GM21367 (cell line): ENCODE results near the gene DKK3.

Experiments used
- ATAC-seq: cut with Tn5 transposase; IDR thresholded peaks from one replicate; pipeline ENCODE4 v1.9.1; 2021; ENCODE audit not compliant: unreplicated experiment

The DKK3 gene

GRCh38 chr11:11983427-11983826 is 25.0 kb downstream of the DKK3 start:
- ATAC-seq = no peak

GRCh38 chr11:11982975-11983374 is 25.5 kb downstream of the DKK3 start:
- ATAC-seq = no peak

GRCh38 chr11:11982461-11982860 is 26.0 kb downstream of the DKK3 start:
- ATAC-seq = no peak

- ATAC-seq = no peak
These were observed 26.6 kb downstream of the DKK3 start for GRCh38 chr11:11981840-11982239.

- ATAC-seq = no peak
These were observed 27.1 kb downstream of the DKK3 start for GRCh38 chr11:11981364-11981763.

- no peak for ATAC-seq
These were observed 27.6 kb downstream of the DKK3 start for GRCh38 chr11:11980841-11981308.

- no peak for ATAC-seq
These were observed 28.2 kb downstream of the DKK3 start for GRCh38 chr11:11980200-11980599.

GRCh38 chr11:11979488-11980117 is 28.8 kb downstream of the DKK3 start:
- no peak for ATAC-seq

- ATAC-seq = no peak
These were observed 29.5 kb downstream of the DKK3 start for GRCh38 chr11:11978792-11979487.

- ATAC-seq = no peak
These were observed 30.3 kb downstream of the DKK3 start for GRCh38 chr11:11978098-11978637.

- ATAC-seq = no peak
These were observed 31.1 kb downstream of the DKK3 start for GRCh38 chr11:11977206-11977938.

- no peak for ATAC-seq
These were observed 31.8 kb downstream of the DKK3 start for GRCh38 chr11:11976481-11977127.

- ATAC-seq = no peak
These were observed 33.0 kb downstream of the DKK3 start for GRCh38 chr11:11975201-11976092.

- no peak for ATAC-seq
These were observed 34.6 kb downstream of the DKK3 start for GRCh38 chr11:11973866-11974265.

- ATAC-seq = no peak
These were observed 35.0 kb downstream of the DKK3 start for GRCh38 chr11:11973361-11973800.

- no peak for ATAC-seq
These were observed 35.6 kb downstream of the DKK3 start for GRCh38 chr11:11972730-11973341.

GRCh38 chr11:11971906-11972547 is 36.4 kb downstream of the DKK3 start:
- ATAC-seq = no peak

GRCh38 chr11:11970556-11970955 is 37.9 kb downstream of the DKK3 start:
- ATAC-seq = no peak
